Panc1 (cell line): ENCODE results near the gene HOXA5. TPM values are rescaled to one million over a fixed set of nuclear protein-coding genes. Genes with fewer than 3 reads are reported as not detected.

Experiments used
- ATAC-seq: fragments of 200-7000 bp; cut with Tn5 transposase; 2 replicates; pipeline ENCODE4 v1.9.1; 2020; ENCODE audit warnings: mild to moderate bottlenecking, moderate library complexity
- BruUV-seq: library from RNA; stranded (reverse); fragments of 400-500 nt; replicated peaks from 2 replicates; lab custom pipeline; 2021; lab: Mats Ljungman, UMichigan
- CTCF ChIA-PET: fragments of 300-600 bp; sonication (Branson Sonifier 250); formaldehyde crosslinking; loops from one replicate; lab custom pipeline; 2022; ENCODE audit warnings: antibody characterized with exemption; lab: Charles Lee
- POLR2A ChIA-PET: fragments of 300-600 bp; sonication (Branson Sonifier 250); formaldehyde crosslinking; loops from one replicate; lab custom pipeline; 2022; ENCODE audit warnings: antibody characterized with exemption; lab: Charles Lee
- DNase-seq: peaks from one replicate; pipeline ENCODE4 v3.0.0-alpha.2; 2010; ENCODE audit warnings: low read depth, low spot score
- H3K27ac ChIP-seq: 2 replicates; pipeline ENCODE4 v1.5.1; 2011; ENCODE audit warnings: mild to moderate bottlenecking, low read length, inconsistent platforms
- H3K27me3 ChIP-seq: fragments of 200-500 bp; sonication (Bioruptor generic); 2 replicates; pipeline ENCODE4 v1.6.0; 2014; ENCODE audit warnings: low read length, inconsistent platforms; ENCODE audit not compliant: control insufficient read depth, insufficient read depth
- H3K36me3 ChIP-seq: fragments of 200-500 bp; sonication (Bioruptor generic); 2 replicates; pipeline ENCODE4 v1.5.1; 2014; ENCODE audit warnings: inconsistent platforms, mild to moderate bottlenecking, low read length, moderate library complexity; ENCODE audit not compliant: control insufficient read depth, insufficient read depth
- H3K4me1 ChIP-seq: 2 replicates; pipeline ENCODE4 v1.5.1; 2011; ENCODE audit warnings: inconsistent platforms, mild to moderate bottlenecking, low read length, moderate library complexity; ENCODE audit not compliant: control insufficient read depth, insufficient read depth
- H3K4me3 ChIP-seq, 2 experiments: 2 replicates each; pipeline ENCODE4 v1.5.1; 2011 to 2012; ENCODE audit warnings: low read depth in 2 of 2, low read length in 2 of 2, mild to moderate bottlenecking in 2 of 2, inconsistent platforms in 1 of 2, moderate library complexity in 1 of 2
- H3K9me3 ChIP-seq: fragments of 200-500 bp; sonication (Bioruptor generic); 2 replicates; pipeline ENCODE4 v1.5.1; 2014; ENCODE audit warnings: low read depth, mild to moderate bottlenecking, inconsistent platforms, low read length, moderate library complexity; ENCODE audit not compliant: control insufficient read depth, insufficient read depth
- CTCF ChIP-seq: fragments of 450-650 bp; IDR thresholded peaks from 2 replicates; pipeline ENCODE4 v1.5.1; 2017; ENCODE audit warnings: mild to moderate bottlenecking
- POLR2AphosphoS5 ChIP-seq: IDR thresholded peaks from 2 replicates; pipeline ENCODE4 v1.6.1; 2012; ENCODE audit warnings: mild to moderate bottlenecking, low read depth, low read length, moderate library complexity
- REST ChIP-seq, 2 experiments: IDR thresholded peaks; 2 replicates each; pipeline ENCODE4 v1.6.1; 2011 to 2012; ENCODE audit warnings: low read depth in 2 of 2, control low read depth in 1 of 2, low read length in 1 of 2, mild to moderate bottlenecking in 1 of 2, moderate library complexity in 1 of 2; ENCODE audit not compliant: insufficient read depth in 1 of 2
- SIN3A ChIP-seq: IDR thresholded peaks from 2 replicates; pipeline ENCODE4 v1.6.1; 2012; ENCODE audit warnings: low read depth, mild to moderate bottlenecking, low read length, moderate library complexity, borderline replicate concordance; ENCODE audit not compliant: insufficient read depth
- TCF7L2 ChIP-seq: IDR thresholded peaks from 2 replicates; pipeline ENCODE4 v1.6.1; 2011; ENCODE audit warnings: mild to moderate bottlenecking, low read depth, low read length, inconsistent platforms
- in situ Hi-C: cut with HindIII; loops from 2 replicates; pipeline ENCODE4 v1.10.0; 2016; ENCODE audit warnings: low sequenced_read_pairs, low pct_unique_long_range_greater_than_20kb
- intact Hi-C: fragments of 100-400 bp; cut with micrococcal nuclease; formaldehyde crosslinking; loops from one replicate; pipeline ENCODE4 v1.10.0; 2022; ENCODE audit not compliant: unreplicated experiment
- total RNA-seq: library from RNA; stranded (reverse); gene quantifications from one replicate; pipeline ENCODE4 v1.2.1, GENCODE V29; 2021; ENCODE audit not compliant: unreplicated experiment

HOXA5 gene
- total RNA-seq, 1 experiment from 2014 or later = 3.9 TPM

- in situ Hi-C loops = no loop called here
- no TSS peak for BruUV-seq
- Histone ChIP-seq H3K27ac (peak within 1 kb of the TSS; percentile 98), H3K4me3 (no peak within 1 kb of the TSS), H3K4me1 (peaks cover 75% of the 10 kb centered on the region), H3K36me3 (no peaks in the 10 kb centered on the region), H3K9me3 (no peaks in the 10 kb centered on the region), H3K27me3 (no peaks in the 10 kb centered on the region)
- ATAC-seq (no peak), DNase-seq (no peak)
- ChIA-PET POLR2A (interaction anchor here (0.6 kb wide), 1 partner anchor 33 kb away, joined by 5 read pairs; no protein-coding TSS in a partner anchor), CTCF (no interaction called here)
- intact Hi-C loops = no loop called here
- TF ChIP-seq CTCF = no peak
- no peak for TF ChIP-seq REST (IDR thresholded peaks at IDR 0.05; ENCODE audit: insufficient read depth in 1 of 2, low read depth in 2 of 2, low read length in 1 of 2)
- TF ChIP-seq TCF7L2 = no peak
- TF ChIP-seq SIN3A = no peak
- no peak for TF ChIP-seq POLR2AphosphoS5
Observed at GRCh38 chr7:27130540-27131389, 12.7 kb downstream of the HOXA5 start, which contains the start of gene HOXA4. Gene HOXA4 (minus strand): TSS chr7:27130757. CDS start chr7:27130733, 24 bp downstream.

GRCh38 chr7:27129729-27130539 is 13.5 kb downstream of the HOXA5 start:
- ChIA-PET POLR2A (no interaction called here), CTCF (no interaction called here)
- Histone ChIP-seq H3K9me3 (no peaks in the 10 kb centered on the region), H3K4me3 (no peak overlapping the region), H3K4me1 (peaks cover 74% of the 10 kb centered on the region), H3K27ac (no peak overlapping the region; the same call in 1 of the 2 replicates), H3K36me3 (no peaks in the 10 kb centered on the region), H3K27me3 (no peaks in the 10 kb centered on the region)
- BruUV-seq = no TSS peak
- intact Hi-C loops (no loop called here), in situ Hi-C loops (no loop called here)
- no peak for DNase-seq
- TF ChIP-seq CTCF (no peak), POLR2AphosphoS5 (no peak), SIN3A (no peak), TCF7L2 (no peak), REST (IDR thresholded peaks at IDR 0.05; ENCODE audit: insufficient read depth in 1 of 2, low read depth in 2 of 2, low read length in 1 of 2) (no peak)
- no peak for ATAC-seq
